Esophagus muscularis mucosa (tissue), 4 donors: ENCODE measurements around the gene ERN1. TPM values are rescaled to one million over a fixed set of nuclear protein-coding genes. Genes with fewer than 3 reads are reported as not detected.
A peak's percentile ranks its signal among the peaks of the same experiment; 100 is the strongest.

ENCODE experiments used
- DNase-seq: peaks from one replicate; pipeline ENCODE4 v3.0.0-alpha.2; 2017; ENCODE audit errors: extremely low spot score
- H3K27ac ChIP-seq, 4 donors: fragments of 200-600 bp; sonication (generic); replicated peaks in 1 of 4; 1 replicate in 3 of 4; 2 replicates in 1 of 4; pipeline ENCODE4 v1.5.1; 2016 to 2019; ENCODE audit warnings: mild to moderate bottlenecking in 1 of 4
- H3K27me3 ChIP-seq, 4 donors: fragments of 200-600 bp; sonication (generic); one replicate each; pipeline versions ENCODE4 v1.5.1 to v1.6.0; 2016 to 2019
- H3K36me3 ChIP-seq, 4 donors: fragments of 200-600 bp; sonication (generic); one replicate each; pipeline ENCODE4 v1.5.1; 2016 to 2019
- H3K4me1 ChIP-seq, 4 donors: fragments of 200-600 bp; sonication (generic); one replicate each; pipeline ENCODE4 v1.5.1; 2016 to 2019
- H3K4me3 ChIP-seq, 4 donors: fragments of 200-600 bp; sonication (generic); 1 replicate in 2 of 4; 2 replicates in 2 of 4; pipeline ENCODE4 v1.5.1; 2016 to 2019; ENCODE audit warnings: mild to moderate bottlenecking in 4 of 4, moderate library complexity in 1 of 4
- H3K9me3 ChIP-seq, 4 donors: fragments of 200-600 bp; sonication (generic); 1 replicate in 3 of 4; 2 replicates in 1 of 4; pipeline ENCODE4 v1.5.1; 2016 to 2019
- EP300 ChIP-seq: sonication (generic); formaldehyde crosslinking; IDR thresholded peaks from one replicate; pipeline ENCODE4 v1.6.1; 2017; ENCODE audit warnings: antibody characterized with exemption
- POLR2A ChIP-seq: fragments of 450-650 bp; IDR thresholded peaks from one replicate; pipeline ENCODE4 v1.6.1; 2017; ENCODE audit warnings: antibody characterized with exemption, moderate library complexity, mild to moderate bottlenecking, low read depth
- POLR2AphosphoS5 ChIP-seq, 2 donors: sonication (generic); formaldehyde crosslinking; IDR thresholded peaks; one replicate each; pipeline ENCODE4 v1.6.1; 2017; ENCODE audit warnings: antibody characterized with exemption in 2 of 2
- whole genome bisulfite sequencing: methylation state at CpG from one replicate; pipeline ENCODE4 v1.1.5; 2018; 5-methylcytosine and 5-hydroxymethylcytosine counted together
- intact Hi-C: fragments of 100-400 bp; cut with DNase I; formaldehyde crosslinking; loops from one replicate; pipeline ENCODE4 v1.15.1; 2023
- total RNA-seq, 4 donors: library from RNA; depleted of rRNA; stranded (reverse); fragments of >200 nt; gene quantifications; one replicate each; pipeline versions ENCODE4 v1.1.0 to v1.2.1, GENCODE V29; 2016
- TF ChIP-seq, protein P1 (sequence below), 3 experiments: fragments of 200-600 bp in 2 of 3; fragments of 450-650 bp in 1 of 3; sonication (generic) in 2 of 3; IDR thresholded peaks; one replicate each; pipeline ENCODE4 v1.5.1; 2017 to 2019; ENCODE audit warnings: antibody characterized with exemption in 3 of 3, mild to moderate bottlenecking in 2 of 3, moderate library complexity in 1 of 3

The ERN1 gene
- total RNA-seq, 4 donors from 2014 or later, result 6.2 to 11.2 (median 9.3) TPM

- 83% methylated on average over 7 of the region's 7 CpGs for WGBS
- intact Hi-C loops, result no loop called here
These were observed 128.8 kb downstream of the ERN1 start for GRCh38 chr17:64001091-64001579.

GRCh38 chr17:63999680-64000531 lies 130.0 kb downstream of the ERN1 start:
- peaks cover 20 to 31% (median 25%) of the 10 kb centered on the region in 4 donors for H3K4me1 ChIP-seq
- TF ChIP-seq EP300, result no peak
- no peak for TF ChIP-seq POLR2A
- TF ChIP-seq POLR2AphosphoS5 (IDR thresholded peaks at IDR 0.05), result no peak
- TF ChIP-seq, protein P1, sequence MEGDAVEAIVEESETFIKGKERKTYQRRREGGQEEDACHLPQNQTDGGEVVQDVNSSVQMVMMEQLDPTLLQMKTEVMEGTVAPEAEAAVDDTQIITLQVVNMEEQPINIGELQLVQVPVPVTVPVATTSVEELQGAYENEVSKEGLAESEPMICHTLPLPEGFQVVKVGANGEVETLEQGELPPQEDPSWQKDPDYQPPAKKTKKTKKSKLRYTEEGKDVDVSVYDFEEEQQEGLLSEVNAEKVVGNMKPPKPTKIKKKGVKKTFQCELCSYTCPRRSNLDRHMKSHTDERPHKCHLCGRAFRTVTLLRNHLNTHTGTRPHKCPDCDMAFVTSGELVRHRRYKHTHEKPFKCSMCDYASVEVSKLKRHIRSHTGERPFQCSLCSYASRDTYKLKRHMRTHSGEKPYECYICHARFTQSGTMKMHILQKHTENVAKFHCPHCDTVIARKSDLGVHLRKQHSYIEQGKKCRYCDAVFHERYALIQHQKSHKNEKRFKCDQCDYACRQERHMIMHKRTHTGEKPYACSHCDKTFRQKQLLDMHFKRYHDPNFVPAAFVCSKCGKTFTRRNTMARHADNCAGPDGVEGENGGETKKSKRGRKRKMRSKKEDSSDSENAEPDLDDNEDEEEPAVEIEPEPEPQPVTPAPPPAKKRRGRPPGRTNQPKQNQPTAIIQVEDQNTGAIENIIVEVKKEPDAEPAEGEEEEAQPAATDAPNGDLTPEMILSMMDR (IDR thresholded peaks at IDR 0.05), result no peak
- H3K27ac ChIP-seq, result no peak overlapping the region
- no peaks in the 10 kb centered on the region for H3K9me3 ChIP-seq
- 88% methylated on average over 25 of the region's 25 CpGs for WGBS
- H3K4me3 ChIP-seq, result no peak overlapping the region
- H3K36me3 ChIP-seq, result peaks cover 0 to 24% (median 5%) of the 10 kb centered on the region in 4 donors
- intact Hi-C loops, result no loop called here
- H3K27me3 ChIP-seq, result peaks cover 0 to 68% (median 16%) of the 10 kb centered on the region in 4 donors
- no peak for DNase-seq

More at GRCh38 chr17:64001091-64001579, 128.8 kb downstream of the ERN1 start:
- DNase-seq, result no peak
- TF ChIP-seq EP300 (no peak), POLR2A (no peak), POLR2AphosphoS5 (IDR thresholded peaks at IDR 0.05) (no peak)
- TF ChIP-seq, protein P1 (IDR thresholded peaks at IDR 0.05), result no peak
- Histone ChIP-seq H3K4me1 (peaks cover 26 to 31% (median 29%) of the 10 kb centered on the region in 4 donors), H3K27me3 (peaks cover 0 to 63% (median 16%) of the 10 kb centered on the region in 4 donors), H3K27ac (peak overlapping the region; percentile 35 to 55 (median 52)), H3K9me3 (no peaks in the 10 kb centered on the region), H3K36me3 (peaks cover 0 to 28% (median 5%) of the 10 kb centered on the region in 4 donors), H3K4me3 (no peak overlapping the region)

GRCh38 chr17:63998721-63999679 lies 130.9 kb downstream of the ERN1 start:
- H3K4me3 ChIP-seq, result peak overlapping the region; percentile 54 to 68 (median 58)
- H3K27ac ChIP-seq, result peak overlapping the region in 2 of 4 donors; percentile 43 to 62
- 41% methylated on average over 10 of the region's 33 CpGs for WGBS
- TF ChIP-seq POLR2AphosphoS5 (IDR thresholded peaks at IDR 0.05) (no peak), EP300 (no peak), POLR2A (no peak)
- TF ChIP-seq, protein P1 (IDR thresholded peaks at IDR 0.05), result no peak
- peaks cover 0 to 17% (median 4%) of the 10 kb centered on the region in 4 donors for H3K36me3 ChIP-seq
- DNase-seq, result no peak
- H3K4me1 ChIP-seq, result peaks cover 20 to 31% (median 25%) of the 10 kb centered on the region in 4 donors
- intact Hi-C loops, result no loop called here
- H3K9me3 ChIP-seq, result no peaks in the 10 kb centered on the region
- peaks cover 0 to 68% (median 16%) of the 10 kb centered on the region in 4 donors for H3K27me3 ChIP-seq

DNA sequence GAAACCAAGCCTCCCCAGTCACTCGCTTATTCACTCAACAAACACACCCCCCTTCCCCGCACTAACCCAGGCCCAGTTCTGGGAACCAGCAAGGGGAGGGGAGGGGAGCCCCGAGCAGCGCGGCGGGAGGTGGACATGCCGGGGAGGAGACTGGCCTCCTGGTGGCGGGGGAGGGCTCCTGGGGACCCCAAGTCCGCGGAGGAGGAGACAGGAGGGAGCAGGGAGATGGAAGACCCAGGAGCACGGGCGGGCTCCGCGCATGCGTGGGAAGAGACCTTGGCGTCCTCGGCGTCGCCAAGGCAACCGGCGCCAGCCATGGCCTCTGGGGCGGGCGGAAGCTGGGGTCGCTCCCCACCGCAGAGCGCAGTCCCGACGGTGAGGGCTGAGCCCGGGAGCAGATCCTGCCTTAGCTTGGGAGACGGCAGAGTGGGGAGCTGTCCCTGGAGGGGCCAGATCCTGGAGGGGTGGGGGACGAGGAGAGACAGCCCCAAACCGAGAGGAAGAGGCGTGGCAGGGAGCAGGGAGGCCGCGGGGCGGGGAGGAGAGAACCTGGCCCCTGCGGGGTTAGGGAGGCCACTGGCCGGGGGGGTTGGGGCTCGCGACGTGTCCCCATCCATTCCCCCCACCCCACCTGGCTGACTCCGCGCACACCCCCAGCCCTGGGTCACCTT lies 131.8 kb downstream of the ERN1 start, which contains the start of gene PRR29:
PRR29 (plus strand) TSS at position 302 of the 671 bp plus-strand sequence; CDS start at position 316, 14 bp downstream.
- no peak for TF ChIP-seq EP300
- Histone ChIP-seq H3K9me3 (no peaks in the 10 kb centered on the region), H3K4me3 (peak within 1 kb of the TSS; percentile 54 to 68 (median 58)), H3K4me1 (peaks cover 20 to 31% (median 25%) of the 10 kb centered on the region in 4 donors), H3K36me3 (peaks cover 0 to 9% (median 1%) of the 10 kb centered on the region in 4 donors), H3K27ac (peak within 1 kb of the TSS; percentile 19 to 62 (median 37)), H3K27me3 (peaks cover 0 to 73% (median 16%) of the 10 kb centered on the region in 4 donors)
- no peak for DNase-seq
- WGBS, result 1% methylated on average over 17 of the region's 43 CpGs
- intact Hi-C loops, result no loop called here
